NCI-H146 (cell line): ENCODE results near the gene SRSF10.
A peak's percentile ranks its signal among the peaks of the same experiment; 100 is the strongest.
"Not testable (repeated sequence)": the region's sequence is repeated elsewhere in the genome, so short reads cannot be mapped to it uniquely, and the experiment has no call there.

Experiments used
- DNase-seq: peaks from one replicate; lab custom pipeline; 2025; lab: John Stamatoyannopoulos, UW

The SRSF10 gene

GRCh38 chr1:23979881-23980727 is at the start of gene SRSF10:
SRSF10 (minus strand) TSS chr1:23980327; CDS start chr1:23980255, 72 bp downstream.
- DNase-seq: peak; percentile 98

- no peak for DNase-seq
These were observed 47.8 kb upstream of the SRSF10 start for GRCh38 chr1:24027838-24028468.

DNA sequence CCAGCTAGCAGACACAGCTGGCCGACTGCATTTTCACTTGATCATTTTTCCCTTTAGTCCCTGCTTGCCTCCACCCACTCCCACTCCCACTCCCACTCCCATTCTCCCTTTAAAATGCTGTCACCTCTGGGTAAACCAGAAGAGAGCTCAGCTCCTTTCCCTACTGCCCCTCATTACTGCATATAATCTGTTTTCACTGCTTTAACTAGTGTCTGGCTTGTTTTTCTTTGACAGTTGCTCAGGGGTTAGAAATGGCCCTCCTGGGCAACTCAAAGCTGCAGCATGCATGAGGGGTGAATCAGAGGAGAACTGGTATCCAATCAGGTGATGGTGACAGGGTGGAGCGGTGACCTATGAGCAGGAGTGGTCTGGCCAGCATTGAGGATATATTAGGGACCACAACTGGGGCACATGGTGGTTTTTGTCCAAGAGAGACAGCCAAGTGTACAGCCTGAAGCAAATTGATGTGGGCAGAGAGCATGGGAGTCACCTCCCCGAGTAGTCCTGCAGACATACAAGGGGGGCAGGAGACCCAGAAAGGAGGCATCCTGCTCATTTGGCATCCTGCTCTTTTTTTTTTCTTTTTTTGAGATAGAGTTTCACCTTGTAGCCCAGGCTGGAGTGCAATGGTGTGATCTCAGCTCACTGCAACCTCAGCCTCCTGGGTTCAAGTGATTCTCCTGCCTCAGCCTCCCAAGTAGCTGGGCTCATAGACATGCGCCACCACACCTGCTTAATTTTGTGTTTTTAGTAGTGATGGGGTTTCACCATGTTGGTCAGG is 42.6 kb upstream of the SRSF10 start:
- no peak for DNase-seq

DNA sequence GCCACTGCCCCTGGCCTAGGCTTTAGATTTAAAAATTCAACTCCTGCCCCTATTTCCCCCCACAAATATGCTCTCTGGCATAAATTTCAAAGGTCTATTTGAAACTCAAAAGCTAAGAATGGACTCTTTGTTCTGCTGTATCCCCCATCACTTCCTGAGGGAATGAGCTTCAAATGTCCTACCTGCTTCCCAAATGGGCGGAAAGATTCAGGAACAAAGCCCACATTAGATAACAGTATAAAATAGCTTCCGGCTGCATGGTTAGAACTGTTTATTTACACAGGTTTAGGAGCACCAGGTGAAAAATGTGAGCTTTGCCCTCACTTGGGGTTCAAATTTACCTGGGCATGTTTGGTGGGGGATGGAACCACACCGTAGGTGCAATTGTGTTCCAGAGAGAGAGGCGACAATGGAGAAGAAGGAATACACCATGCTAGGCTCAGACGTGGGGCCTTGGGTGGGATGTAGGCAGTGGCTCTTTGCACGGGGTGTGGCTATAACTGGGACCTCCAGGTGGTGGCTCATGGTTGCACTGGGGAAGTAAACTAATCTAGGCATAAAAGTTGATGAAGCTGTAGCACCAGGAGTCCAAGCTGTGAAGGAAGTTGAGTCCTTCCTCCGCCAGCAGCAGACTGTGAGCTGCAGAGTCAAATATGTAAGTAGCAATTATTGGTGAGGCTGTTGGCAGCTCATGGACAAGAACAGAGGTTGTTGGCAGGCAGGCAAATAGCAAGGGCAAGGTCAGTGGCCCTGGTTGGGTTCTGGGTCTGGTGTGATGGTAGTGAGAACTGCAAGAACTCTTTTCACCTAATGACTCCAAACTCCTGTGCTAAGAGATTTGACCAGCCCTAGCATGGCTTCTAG is 41.5 kb upstream of the SRSF10 start:
- peak; percentile 41 for DNase-seq

DNA sequence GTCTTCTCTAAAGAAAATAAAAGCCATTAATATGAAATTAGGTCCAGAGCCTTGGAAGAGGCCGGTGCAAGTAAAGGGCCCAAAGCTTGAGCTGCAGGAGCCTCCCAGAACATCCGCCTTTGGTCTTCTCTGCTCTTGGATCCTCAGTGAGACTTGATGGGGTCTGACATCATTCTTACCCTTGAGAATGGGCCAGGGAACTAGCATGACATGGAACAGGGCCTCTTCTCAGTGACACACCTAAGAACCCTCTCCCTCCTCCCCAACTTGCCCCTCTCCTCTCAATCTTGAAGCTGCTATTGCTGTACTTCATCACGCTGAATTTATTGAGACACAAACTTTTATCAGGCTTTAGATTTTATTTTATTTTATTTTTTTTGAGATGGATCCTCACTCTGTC is 40.3 kb upstream of the SRSF10 start:
- DNase-seq: no peak

- no peak for DNase-seq
These were observed 39.9 kb upstream of the SRSF10 start for GRCh38 chr1:24020025-24020424.

GRCh38 chr1:24018611-24019580 is 38.8 kb upstream of the SRSF10 start:
- DNase-seq: no peak

- no peak for DNase-seq
These were observed 35.4 kb upstream of the SRSF10 start for GRCh38 chr1:24015221-24016210.

- DNase-seq: not testable (repeated sequence)
These were observed 32.8 kb upstream of the SRSF10 start for GRCh38 chr1:24012878-24013277.

GRCh38 chr1:24010650-24011049 is 30.5 kb upstream of the SRSF10 start:
- DNase-seq: no peak

- DNase-seq: no peak
These were observed 29.3 kb upstream of the SRSF10 start for GRCh38 chr1:24009406-24009805.

DNA sequence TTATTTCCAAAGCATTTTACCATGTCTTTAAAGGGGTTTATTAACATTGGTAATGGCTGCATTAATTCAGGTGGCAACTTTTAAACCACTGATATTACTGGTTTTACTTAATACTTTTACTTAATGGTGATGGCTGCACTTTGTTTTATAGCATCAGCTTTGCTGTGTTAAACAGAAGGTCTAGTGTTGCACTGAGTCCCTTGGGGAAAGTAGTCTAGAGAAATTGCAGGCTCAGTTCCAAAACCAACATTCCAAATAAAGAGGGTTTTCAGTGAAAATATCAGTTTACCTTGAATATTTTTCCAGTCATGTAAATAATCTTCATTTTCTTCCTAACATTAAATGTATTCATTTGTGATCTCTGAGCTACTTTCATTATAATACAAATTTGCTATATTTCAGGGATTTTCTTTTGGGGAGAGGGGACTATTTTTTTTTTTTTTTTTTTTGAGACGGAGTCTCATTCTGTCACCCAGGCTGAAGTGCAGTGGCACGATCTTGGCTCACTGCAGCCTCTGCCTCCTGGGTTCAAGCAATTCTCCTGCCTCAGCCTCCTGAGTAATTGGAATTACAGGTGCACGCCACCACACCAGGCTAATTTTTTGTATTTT is 28.6 kb upstream of the SRSF10 start:
- DNase-seq: not testable (repeated sequence)

GRCh38 chr1:24007079-24007478 is 27.0 kb upstream of the SRSF10 start:
- DNase-seq: no peak

DNA sequence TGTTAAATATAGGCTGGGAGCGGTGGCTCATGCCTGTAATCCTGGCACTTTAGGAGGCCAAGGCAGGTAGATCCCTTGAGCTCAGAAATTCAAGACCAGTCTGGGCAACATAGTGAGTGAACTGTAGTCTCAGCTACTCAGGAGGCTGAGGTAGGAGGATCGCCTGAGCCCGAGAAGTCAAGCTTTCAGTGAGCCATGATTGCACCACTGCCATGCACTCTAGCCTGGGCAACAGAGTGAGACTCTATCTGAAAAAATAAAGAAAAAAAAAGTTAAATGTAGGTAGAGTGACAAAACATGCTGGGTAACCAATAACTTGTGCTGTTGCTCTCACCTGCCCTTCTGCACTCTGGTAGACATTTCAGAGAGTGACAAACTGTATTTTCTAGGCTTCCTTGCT is 25.0 kb upstream of the SRSF10 start:
- no peak for DNase-seq

GRCh38 chr1:24004132-24004531 is 24.0 kb upstream of the SRSF10 start:
- DNase-seq: no peak

DNA sequence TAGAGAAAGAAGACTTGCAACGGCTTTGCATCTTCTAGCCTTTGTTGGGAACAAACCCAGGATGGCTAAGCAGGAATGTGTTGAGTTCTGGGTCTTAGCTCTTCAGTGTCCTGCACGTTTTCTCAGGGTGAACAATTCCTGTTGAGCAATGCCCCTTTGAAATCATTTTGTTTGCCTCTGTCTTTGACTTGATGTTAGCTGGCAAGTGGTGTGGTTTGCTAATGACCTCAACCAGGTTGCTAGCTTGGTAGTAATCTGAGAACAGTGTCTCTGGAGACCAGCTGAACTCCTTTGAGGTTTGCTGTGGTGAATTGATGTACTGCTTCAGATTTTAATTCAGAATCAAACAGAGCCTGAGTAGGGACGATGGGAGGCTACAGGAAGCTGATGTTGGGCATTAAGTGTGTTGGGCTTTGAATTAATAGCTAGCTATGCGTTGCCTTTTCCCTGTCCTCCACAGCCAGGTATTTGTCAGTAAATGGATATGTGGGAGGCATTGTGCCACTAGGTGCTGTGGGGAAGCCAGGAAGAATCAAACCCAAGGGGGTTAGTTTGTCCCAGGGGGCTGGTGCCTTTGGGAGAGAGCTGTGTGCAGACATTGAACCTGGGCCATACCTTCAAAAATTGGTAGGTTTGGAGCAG is 23.3 kb upstream of the SRSF10 start:
- no peak for DNase-seq

DNA sequence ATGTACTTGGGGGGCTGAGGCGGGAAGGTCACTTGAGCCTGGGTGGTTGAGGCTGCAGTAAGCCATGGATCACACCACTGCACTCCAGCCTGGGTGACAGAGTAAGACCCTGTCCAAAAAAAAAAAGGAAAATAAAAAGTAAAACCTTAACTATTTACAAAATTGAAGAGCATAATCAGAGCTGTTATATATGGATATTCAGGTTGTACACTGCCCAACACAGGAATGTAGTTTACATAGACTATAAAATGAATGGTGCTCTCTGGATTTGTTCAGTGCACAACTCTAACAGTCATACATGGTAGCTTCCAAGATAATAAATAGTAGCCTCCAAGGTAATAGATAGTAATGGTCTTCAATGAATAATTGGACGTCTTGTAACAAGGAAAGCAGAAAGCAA is 22.6 kb upstream of the SRSF10 start:
- no peak for DNase-seq

DNA sequence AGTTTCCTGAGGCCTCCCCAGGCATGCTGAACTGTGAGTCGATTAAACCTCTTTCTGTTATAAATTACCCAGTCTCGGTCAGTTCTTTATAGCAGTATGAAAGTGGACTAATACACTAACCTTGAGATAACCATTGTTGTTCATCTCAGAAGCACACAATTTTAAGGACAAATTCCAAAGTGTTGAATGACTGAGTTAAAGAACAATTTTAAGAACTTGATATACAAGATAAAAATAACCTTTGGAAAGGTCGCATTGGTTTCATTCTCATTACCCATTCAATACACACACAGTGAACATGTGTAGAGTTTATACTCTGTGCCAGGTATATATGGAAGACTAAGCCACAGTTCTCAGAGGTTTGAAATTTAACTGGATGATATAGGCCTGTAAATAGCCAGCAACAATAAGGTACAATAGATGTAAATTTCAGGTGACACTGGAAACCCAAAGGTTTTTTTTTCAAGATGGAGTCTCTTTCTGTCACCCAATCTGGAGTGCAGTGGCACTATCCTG is 19.1 kb upstream of the SRSF10 start:
- no peak for DNase-seq
